ENCODE results near the gene ZNF474.

The ZNF474 gene

DNA sequence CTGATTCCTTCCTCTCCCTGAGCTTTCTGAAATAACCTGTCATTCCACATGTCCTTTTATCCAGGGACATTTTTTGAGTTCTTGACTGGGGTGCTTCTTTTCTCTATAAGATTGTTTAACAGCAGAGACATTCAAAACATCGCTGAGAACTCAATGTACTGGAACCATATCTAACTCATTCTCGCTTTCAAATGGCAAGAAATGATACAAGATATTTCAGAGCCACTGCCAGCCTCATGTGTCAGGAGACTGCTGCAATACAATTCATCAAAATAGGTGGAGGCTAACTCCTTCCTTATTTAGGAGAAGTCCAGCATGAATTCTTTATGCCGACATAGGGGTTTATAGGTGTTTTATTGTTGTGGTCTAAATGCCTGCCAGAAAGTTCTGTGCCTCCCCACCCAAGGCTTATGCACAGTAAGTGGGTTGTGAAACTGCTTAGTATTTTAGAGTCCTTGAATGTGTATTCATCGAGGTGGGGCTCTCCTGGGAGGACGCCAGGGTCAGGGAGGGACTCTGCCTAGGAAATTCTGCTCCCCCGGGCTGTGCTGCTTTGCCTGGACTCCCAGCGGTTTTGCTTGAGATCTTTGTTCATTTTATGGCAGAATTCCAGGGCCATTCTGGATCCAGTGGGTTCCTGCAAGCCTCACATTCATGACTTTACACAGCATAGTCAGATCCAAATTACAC is 53.9 kb downstream of the ZNF474 start:
- no peak for DNase-seq

DNA sequence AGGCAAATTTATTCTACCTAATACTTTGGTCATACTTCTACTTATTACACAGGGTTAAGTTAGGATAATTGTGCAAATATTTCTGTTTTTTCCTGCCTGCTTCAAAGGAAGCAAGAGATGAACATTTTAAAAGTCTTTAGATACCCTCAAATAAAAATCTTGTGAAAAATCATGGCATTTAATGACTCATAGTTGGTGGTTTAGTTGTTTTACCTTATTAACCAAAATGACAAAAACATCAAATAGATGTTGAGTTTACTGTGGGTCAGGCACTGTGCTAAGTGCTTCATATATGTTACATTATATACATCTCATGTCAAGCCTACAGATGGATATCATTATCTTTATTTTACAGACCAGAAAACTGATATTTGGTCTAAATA is 54.4 kb downstream of the ZNF474 start:
- DNase-seq: no peak

DNA sequence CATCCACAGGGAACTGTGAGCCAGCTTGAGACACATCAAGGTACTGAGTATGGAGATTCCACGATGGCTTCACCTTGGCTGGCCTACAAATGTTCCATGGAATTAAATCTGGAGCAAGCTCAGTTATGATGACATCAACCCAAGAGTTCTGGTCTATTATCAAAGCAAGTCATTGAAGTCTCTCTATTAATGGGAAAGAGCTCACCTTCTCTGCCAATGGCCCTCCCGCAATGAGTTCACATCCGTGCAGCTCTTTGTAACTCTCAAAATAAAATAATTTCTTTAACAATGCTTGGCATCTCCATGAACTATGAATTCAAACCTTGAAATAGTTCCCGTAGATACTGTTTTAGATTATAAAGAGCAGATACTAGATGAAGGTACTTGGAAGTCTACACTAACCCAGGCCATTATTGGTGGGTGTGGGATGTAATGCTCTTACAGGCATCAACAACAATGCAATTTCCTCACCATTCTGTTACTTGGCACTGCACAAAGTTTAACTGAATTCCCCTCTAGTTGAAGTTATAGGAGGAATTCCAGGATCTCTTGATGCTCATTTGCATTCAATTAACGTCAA is 55.4 kb downstream of the ZNF474 start:
- DNase-seq: no peak

- no peak for DNase-seq
These were observed 58.1 kb downstream of the ZNF474 start for GRCh38 chr5:122187426-122187825.

DNA sequence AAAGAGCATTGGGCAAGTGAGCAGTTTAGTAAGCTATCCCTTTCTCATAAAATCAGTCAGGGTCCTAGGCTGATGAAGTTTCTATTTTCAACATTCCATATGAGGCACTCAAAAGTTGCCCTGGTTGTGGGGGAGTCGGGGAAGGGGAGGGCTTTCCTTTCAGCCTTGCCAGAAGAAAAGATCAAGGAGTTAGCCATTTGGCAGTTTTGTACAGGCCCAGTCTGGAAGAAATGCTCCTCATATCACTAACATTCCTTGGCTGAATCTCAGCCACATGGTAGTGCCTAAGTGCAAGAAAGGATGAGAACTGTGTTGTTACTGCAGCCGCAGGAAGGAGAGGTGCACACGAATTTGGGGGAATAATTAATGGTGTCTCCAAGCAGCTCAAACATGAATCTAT is 60.8 kb downstream of the ZNF474 start:
- no peak for DNase-seq

DNA sequence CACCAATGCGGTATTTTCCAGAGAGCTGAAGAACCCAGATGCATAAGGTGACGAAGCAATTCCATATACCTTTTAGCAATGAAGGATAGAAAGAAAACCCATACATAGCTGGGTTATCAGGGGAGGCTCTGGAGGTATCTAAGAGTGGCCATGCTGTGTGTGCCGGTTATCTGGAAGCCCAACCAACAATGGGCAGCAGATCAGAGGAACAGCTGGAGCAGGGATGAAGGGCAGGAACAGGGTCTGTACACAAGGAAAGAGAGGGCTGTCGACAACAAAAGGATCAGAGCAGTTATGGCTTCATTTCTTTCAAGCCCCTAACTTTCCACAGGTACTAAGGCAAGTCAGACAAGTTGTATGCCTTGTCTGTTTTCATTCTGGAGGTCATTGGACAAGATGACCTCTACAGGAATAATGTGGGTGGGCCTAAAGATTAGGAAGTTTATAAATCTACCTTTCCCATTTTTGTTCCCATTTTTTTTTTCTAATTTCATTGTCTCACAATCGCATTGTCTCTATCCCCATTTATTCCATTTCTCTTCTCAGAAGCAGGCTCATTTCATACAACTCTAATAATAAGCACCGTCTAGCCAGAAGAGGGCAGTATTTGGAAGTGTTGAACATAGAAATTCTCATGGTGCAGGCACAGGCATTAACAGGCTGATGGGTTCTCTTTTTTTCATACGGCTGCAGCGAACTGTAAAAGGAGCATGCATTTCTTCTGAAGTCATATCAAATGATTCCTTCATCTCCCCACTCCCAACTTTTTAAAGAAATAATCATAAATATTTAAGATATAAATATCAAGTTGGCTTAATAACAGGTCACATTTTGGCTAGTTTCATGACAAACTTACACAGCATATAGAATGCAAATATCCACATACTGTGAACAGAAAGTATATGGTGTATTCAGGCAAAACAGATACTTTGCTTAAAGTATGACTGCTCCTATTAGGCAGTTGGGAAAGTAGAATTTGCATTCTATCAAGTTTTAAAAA is 63.5 kb downstream of the ZNF474 start:
- DNase-seq: peak; percentile 23

- no peak for DNase-seq
These were observed 66.6 kb downstream of the ZNF474 start for GRCh38 chr5:122195802-122196394.

DNA sequence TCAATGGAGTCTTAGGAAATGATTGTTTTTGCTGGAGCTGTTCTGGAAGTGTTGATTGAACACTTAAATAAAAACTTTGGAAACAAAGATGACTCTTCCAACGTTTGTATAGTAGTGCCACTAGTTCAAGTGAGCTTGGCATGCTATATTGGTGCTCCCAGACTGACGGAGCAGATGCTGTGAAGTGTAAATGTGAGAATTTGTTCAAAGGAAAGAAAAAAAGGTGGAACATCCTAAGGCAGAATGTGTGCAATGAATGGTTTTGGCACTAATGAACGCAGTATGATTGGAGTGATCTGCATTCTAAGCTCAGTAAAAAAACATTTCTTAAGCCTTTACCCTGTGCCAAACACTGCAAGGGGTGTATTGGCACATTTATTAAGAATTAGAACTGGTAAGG is 69.8 kb downstream of the ZNF474 start:
- no peak for DNase-seq

DNA sequence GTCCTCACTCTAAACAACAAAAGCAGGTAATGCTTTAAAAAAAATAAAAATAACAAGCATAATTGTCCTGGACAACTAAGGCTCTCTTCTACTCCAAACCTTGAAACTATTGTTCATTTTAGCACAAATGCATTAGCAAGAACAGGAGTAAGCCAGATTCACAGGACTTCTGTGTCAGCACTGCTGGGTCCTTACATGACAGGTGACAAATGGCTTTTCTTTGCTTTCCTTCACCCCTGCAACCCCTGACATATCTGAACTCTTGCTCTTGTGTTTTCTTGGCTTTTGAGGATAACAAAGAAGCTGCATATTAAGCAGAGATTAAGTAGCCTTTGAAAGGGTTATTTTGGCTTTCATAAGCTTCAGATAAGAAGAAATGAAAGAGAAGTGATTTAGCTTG is 71.1 kb downstream of the ZNF474 start:
- DNase-seq: no peak

GRCh38 chr5:122200865-122201264 is 71.5 kb downstream of the ZNF474 start:
- no peak for DNase-seq

GRCh38 chr5:122201365-122201764 is 72.0 kb downstream of the ZNF474 start:
- DNase-seq: no peak

- DNase-seq: no peak
These were observed 73.6 kb downstream of the ZNF474 start for GRCh38 chr5:122202952-122203351.

Measured in NCI-H2171 (cell line).